ENCODE data around the gene SMIM33. TPM values are rescaled to one million over a fixed set of nuclear protein-coding genes. Genes with fewer than 3 reads are reported as not detected.
A peak's percentile ranks its signal among the peaks of the same experiment; 100 is the strongest.

The SMIM33 gene
- total and polyA plus RNA-seq, 9 of the 15 experiments (the other 6 are each of a cell fraction or from before 2014, with no cell fraction given) = not detected

DNA sequence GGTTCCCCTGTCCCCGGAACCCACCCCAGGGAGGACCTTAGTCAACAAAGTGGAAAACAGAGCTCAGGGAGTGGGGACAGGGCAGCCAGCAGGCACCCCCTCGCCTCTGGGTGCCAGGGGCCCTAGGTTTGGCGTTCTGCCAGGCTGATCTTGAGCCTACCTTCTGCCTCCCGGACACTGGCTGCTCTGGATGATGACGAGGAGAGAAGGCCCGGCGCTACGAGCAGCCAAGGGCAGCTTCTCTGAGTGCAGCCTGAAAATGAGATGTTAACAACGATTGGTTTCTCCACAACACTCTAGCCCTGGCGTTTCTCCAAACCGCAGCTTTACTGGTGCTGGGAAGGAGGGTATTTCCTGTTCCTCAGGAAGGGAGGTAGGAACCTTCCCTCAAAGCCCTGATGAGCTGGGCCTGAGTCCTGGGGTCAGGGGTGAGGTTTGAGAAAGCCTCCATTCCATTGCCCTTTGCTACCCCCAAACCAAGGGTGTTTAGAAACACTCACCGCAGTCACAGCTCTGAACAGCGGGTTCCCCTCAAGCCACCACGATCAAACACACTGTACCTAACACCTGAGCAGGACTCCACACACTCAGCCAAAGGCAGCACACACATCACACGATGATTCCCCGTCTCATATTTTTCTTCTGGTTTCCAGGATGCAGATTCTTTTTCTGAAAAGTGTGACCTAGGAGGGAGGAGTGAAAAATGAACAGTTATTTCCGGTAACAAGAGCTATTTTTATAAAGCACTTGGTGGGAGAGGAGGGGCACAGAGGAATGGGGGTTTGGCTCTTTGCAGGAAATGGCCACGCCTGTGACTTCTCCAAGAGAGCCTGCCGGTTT, 11.5 kb downstream of the SMIM33 start, which contains the start of gene STING1 (continued):
- TF ChIP-seq, protein P1, sequence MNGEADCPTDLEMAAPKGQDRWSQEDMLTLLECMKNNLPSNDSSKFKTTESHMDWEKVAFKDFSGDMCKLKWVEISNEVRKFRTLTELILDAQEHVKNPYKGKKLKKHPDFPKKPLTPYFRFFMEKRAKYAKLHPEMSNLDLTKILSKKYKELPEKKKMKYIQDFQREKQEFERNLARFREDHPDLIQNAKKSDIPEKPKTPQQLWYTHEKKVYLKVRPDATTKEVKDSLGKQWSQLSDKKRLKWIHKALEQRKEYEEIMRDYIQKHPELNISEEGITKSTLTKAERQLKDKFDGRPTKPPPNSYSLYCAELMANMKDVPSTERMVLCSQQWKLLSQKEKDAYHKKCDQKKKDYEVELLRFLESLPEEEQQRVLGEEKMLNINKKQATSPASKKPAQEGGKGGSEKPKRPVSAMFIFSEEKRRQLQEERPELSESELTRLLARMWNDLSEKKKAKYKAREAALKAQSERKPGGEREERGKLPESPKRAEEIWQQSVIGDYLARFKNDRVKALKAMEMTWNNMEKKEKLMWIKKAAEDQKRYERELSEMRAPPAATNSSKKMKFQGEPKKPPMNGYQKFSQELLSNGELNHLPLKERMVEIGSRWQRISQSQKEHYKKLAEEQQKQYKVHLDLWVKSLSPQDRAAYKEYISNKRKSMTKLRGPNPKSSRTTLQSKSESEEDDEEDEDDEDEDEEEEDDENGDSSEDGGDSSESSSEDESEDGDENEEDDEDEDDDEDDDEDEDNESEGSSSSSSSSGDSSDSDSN (IDR thresholded peaks at IDR 0.05; ENCODE audit: borderline replicate concordance in 1 of 2, low read depth in 2 of 2, low read length in 2 of 2) = 0 out of 4 replicates have a peak, but pooled peaks of 1 of the 2 experiments have one; percentile 49
- TF ChIP-seq, protein P2, sequence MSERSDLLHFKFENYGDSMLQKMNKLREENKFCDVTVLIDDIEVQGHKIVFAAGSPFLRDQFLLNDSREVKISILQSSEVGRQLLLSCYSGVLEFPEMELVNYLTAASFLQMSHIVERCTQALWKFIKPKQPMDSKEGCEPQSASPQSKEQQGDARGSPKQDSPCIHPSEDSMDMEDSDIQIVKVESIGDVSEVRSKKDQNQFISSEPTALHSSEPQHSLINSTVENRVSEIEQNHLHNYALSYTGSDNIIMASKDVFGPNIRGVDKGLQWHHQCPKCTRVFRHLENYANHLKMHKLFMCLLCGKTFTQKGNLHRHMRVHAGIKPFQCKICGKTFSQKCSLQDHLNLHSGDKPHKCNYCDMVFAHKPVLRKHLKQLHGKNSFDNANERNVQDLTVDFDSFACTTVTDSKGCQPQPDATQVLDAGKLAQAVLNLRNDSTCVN (CRISPR knock-in tag; IDR thresholded peaks at IDR 0.05) = peak; percentile 87; the same call in 1 of the 2 replicates
- no peak for TF ChIP-seq LEF1 (IDR thresholded peaks at IDR 0.05)
- TF ChIP-seq ZNF239 (CRISPR knock-in tag; IDR thresholded peaks at IDR 0.05) = peak; percentile 57; the same call in 1 of the 2 replicates
- no peak for TF ChIP-seq MYBL2 (IDR thresholded peaks at IDR 0.05; ENCODE audit: low read depth)
- TF ChIP-seq MYBL2 (CRISPR knock-in tag; IDR thresholded peaks at IDR 0.05; ENCODE audit: borderline replicate concordance) = no peak
- TF ChIP-seq MEIS2 (IDR thresholded peaks at IDR 0.05; ENCODE audit: partially characterized antibody) = no peak
- TF ChIP-seq ZNF695 (CRISPR knock-in tag; IDR thresholded peaks at IDR 0.05) = no peak
- TF ChIP-seq DMBX1 (CRISPR knock-in tag; IDR thresholded peaks at IDR 0.05; ENCODE audit: borderline replicate concordance) = peak; percentile 64; the same call in 1 of the 2 replicates
- TF ChIP-seq, protein P3, sequence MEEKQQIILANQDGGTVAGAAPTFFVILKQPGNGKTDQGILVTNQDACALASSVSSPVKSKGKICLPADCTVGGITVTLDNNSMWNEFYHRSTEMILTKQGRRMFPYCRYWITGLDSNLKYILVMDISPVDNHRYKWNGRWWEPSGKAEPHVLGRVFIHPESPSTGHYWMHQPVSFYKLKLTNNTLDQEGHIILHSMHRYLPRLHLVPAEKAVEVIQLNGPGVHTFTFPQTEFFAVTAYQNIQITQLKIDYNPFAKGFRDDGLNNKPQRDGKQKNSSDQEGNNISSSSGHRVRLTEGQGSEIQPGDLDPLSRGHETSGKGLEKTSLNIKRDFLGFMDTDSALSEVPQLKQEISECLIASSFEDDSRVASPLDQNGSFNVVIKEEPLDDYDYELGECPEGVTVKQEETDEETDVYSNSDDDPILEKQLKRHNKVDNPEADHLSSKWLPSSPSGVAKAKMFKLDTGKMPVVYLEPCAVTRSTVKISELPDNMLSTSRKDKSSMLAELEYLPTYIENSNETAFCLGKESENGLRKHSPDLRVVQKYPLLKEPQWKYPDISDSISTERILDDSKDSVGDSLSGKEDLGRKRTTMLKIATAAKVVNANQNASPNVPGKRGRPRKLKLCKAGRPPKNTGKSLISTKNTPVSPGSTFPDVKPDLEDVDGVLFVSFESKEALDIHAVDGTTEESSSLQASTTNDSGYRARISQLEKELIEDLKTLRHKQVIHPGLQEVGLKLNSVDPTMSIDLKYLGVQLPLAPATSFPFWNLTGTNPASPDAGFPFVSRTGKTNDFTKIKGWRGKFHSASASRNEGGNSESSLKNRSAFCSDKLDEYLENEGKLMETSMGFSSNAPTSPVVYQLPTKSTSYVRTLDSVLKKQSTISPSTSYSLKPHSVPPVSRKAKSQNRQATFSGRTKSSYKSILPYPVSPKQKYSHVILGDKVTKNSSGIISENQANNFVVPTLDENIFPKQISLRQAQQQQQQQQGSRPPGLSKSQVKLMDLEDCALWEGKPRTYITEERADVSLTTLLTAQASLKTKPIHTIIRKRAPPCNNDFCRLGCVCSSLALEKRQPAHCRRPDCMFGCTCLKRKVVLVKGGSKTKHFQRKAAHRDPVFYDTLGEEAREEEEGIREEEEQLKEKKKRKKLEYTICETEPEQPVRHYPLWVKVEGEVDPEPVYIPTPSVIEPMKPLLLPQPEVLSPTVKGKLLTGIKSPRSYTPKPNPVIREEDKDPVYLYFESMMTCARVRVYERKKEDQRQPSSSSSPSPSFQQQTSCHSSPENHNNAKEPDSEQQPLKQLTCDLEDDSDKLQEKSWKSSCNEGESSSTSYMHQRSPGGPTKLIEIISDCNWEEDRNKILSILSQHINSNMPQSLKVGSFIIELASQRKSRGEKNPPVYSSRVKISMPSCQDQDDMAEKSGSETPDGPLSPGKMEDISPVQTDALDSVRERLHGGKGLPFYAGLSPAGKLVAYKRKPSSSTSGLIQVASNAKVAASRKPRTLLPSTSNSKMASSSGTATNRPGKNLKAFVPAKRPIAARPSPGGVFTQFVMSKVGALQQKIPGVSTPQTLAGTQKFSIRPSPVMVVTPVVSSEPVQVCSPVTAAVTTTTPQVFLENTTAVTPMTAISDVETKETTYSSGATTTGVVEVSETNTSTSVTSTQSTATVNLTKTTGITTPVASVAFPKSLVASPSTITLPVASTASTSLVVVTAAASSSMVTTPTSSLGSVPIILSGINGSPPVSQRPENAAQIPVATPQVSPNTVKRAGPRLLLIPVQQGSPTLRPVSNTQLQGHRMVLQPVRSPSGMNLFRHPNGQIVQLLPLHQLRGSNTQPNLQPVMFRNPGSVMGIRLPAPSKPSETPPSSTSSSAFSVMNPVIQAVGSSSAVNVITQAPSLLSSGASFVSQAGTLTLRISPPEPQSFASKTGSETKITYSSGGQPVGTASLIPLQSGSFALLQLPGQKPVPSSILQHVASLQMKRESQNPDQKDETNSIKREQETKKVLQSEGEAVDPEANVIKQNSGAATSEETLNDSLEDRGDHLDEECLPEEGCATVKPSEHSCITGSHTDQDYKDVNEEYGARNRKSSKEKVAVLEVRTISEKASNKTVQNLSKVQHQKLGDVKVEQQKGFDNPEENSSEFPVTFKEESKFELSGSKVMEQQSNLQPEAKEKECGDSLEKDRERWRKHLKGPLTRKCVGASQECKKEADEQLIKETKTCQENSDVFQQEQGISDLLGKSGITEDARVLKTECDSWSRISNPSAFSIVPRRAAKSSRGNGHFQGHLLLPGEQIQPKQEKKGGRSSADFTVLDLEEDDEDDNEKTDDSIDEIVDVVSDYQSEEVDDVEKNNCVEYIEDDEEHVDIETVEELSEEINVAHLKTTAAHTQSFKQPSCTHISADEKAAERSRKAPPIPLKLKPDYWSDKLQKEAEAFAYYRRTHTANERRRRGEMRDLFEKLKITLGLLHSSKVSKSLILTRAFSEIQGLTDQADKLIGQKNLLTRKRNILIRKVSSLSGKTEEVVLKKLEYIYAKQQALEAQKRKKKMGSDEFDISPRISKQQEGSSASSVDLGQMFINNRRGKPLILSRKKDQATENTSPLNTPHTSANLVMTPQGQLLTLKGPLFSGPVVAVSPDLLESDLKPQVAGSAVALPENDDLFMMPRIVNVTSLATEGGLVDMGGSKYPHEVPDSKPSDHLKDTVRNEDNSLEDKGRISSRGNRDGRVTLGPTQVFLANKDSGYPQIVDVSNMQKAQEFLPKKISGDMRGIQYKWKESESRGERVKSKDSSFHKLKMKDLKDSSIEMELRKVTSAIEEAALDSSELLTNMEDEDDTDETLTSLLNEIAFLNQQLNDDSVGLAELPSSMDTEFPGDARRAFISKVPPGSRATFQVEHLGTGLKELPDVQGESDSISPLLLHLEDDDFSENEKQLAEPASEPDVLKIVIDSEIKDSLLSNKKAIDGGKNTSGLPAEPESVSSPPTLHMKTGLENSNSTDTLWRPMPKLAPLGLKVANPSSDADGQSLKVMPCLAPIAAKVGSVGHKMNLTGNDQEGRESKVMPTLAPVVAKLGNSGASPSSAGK (IDR thresholded peaks at IDR 0.05) = peak; percentile 90

Data from K562 (cell line).